Stomach (tissue), 4 donors: ENCODE results near the gene SLFN12.

Experiments used
- CTCF ChIP-seq, 7 experiments: fragments of 450-650 bp in 4 of 7; fragments of 200-600 bp in 3 of 7; sonication (generic) in 3 of 7; IDR thresholded peaks; one replicate each; pipeline ENCODE4 v1.5.1; 2016 to 2019; ENCODE audit warnings: antibody characterized with exemption in 7 of 7, control low read depth in 2 of 7, mild to moderate bottlenecking in 1 of 7
- POLR2AphosphoS5 ChIP-seq, 3 donors: sonication (generic); formaldehyde crosslinking; IDR thresholded peaks; one replicate each; pipeline ENCODE4 v1.6.1; 2016; ENCODE audit warnings: antibody characterized with exemption in 3 of 3

DNA sequence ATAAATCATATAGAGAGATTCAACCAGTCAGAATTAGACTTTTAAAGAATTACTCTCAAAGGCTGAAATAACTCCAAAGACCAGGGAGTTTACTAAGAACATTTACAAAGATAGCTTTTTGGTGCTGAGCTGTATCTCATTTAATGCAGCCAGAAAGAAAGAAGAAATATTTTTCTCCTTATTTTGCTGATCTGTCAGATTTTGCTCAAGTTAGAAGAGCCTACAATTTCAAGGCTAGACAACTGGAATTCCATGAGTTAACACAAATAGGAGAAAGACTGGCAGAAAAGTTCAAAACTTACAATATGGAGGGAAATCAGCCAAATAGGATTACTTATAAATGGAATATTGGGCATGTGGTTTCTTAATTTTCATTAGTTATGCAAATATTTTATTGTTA is 6.1 kb upstream of the SLFN12 start:
- no peak for TF ChIP-seq POLR2AphosphoS5 (IDR thresholded peaks at IDR 0.05)
- TF ChIP-seq CTCF (IDR thresholded peaks at IDR 0.05): no peak
